Measurements from ENCODE around the gene PXT1. TPM values are rescaled to one million over a fixed set of nuclear protein-coding genes. Genes with fewer than 3 reads are reported as not detected.

PXT1 gene
- total RNA-seq: not detected in 2 replicates

GRCh38 chr6:36442671-36443470, at the start of gene PXT1, which contains the start of gene KCTD20:
Gene PXT1 (minus strand): TSS chr6:36442854. CDS start chr6:36426082, 16,772 bp downstream.
Gene KCTD20 (plus strand): TSS chr6:36443000. CDS start chr6:36470098, 27,098 bp downstream.

GRCh38 chr6:36387440-36388303, 55.0 kb downstream of the PXT1 start, which contains the start of gene ETV7:
Gene ETV7 (minus strand): TSS chr6:36387669. CDS start chr6:36387541, 128 bp downstream.

Small RNA genes within 50 kb of the gene (small RNA-seq; reads per million reads assigned to genes)
- gene RN7SL502P: not detected

Other genes with a start within 250 kb of the PXT1 start
- gene BRPF3, start 246.1 kb downstream of the PXT1 start, total RNA-seq: 16.9 and 28.4 TPM in 2 replicates
- not detected in 2 replicates for gene PNPLA1, start 172.8 kb downstream of the PXT1 start, total RNA-seq
- gene BNIP5, start 106.0 kb downstream of the PXT1 start, total RNA-seq: not detected in 2 replicates
- 1.6 and 1.8 TPM in 2 replicates for gene ETV7, start 55.2 kb downstream of the PXT1 start, total RNA-seq
- 120 and 143 TPM in 2 replicates for gene KCTD20, start 146 bp upstream of the PXT1 start, total RNA-seq
- gene STK38, start 104.6 kb upstream of the PXT1 start, total RNA-seq: 36.1 and 36.5 TPM in 2 replicates
- 131 TPM in 2 replicates for gene SRSF3, start 151.5 kb upstream of the PXT1 start, total RNA-seq
- 381 and 507 TPM in 2 replicates for gene CDKN1A, start 235.9 kb upstream of the PXT1 start, total RNA-seq

Measured in hair follicle dermal papilla cell (primary cell).